Activated T-helper 2 cell treated with anti-CD3 and anti-CD28 coated beads, Interferon-gamma antibody, Interleukin-2, Interleukin-4, amounts not matched to agents 10 μg/mL and 5 μg/mL and 100 μg/mL, durations not matched to agents 14 hours and 24 hours and 36 hours (primary cell): ENCODE data around the gene NPAS2. TPM values are rescaled to one million over a fixed set of nuclear protein-coding genes. Genes with fewer than 3 reads are reported as not detected.

Experiments used
- DNase-seq: peaks from one replicate; pipeline ENCODE4 v3.0.0; 2021; ENCODE audit warnings: low spot score
- H3K27ac Mint-ChIP-seq: one replicate; pipeline ENCODE4 v1.8.0; 2021; ENCODE audit warnings: mixed read lengths
- H3K27me3 Mint-ChIP-seq: one replicate; pipeline ENCODE4 v1.8.0; 2021; ENCODE audit warnings: low read depth, mixed read lengths
- H3K36me3 Mint-ChIP-seq: one replicate; pipeline ENCODE4 v1.8.0; 2021; ENCODE audit warnings: low read depth, mixed read lengths
- H3K4me1 Mint-ChIP-seq: one replicate; pipeline ENCODE4 v1.8.0; 2021; ENCODE audit warnings: low read depth, mixed read lengths
- H3K4me3 Mint-ChIP-seq: one replicate; pipeline ENCODE4 v1.8.0; 2021; ENCODE audit warnings: low read depth, mild to moderate bottlenecking, moderate library complexity, mixed read lengths
- H3K9me3 Mint-ChIP-seq: one replicate; pipeline ENCODE4 v1.8.0; 2021; ENCODE audit warnings: mixed read lengths
- intact Hi-C: fragments of 100-400 bp; cut with micrococcal nuclease; formaldehyde crosslinking; loops from one replicate; pipeline ENCODE4 v1.15.1; 2023
- total RNA-seq: library from RNA; stranded (reverse); gene quantifications from 2 replicates; pipeline ENCODE4 v1.2.3, GENCODE V29; 2022

NPAS2 gene
- total RNA-seq, 1 donor from 2014 or later: 5.6 TPM

DNA sequence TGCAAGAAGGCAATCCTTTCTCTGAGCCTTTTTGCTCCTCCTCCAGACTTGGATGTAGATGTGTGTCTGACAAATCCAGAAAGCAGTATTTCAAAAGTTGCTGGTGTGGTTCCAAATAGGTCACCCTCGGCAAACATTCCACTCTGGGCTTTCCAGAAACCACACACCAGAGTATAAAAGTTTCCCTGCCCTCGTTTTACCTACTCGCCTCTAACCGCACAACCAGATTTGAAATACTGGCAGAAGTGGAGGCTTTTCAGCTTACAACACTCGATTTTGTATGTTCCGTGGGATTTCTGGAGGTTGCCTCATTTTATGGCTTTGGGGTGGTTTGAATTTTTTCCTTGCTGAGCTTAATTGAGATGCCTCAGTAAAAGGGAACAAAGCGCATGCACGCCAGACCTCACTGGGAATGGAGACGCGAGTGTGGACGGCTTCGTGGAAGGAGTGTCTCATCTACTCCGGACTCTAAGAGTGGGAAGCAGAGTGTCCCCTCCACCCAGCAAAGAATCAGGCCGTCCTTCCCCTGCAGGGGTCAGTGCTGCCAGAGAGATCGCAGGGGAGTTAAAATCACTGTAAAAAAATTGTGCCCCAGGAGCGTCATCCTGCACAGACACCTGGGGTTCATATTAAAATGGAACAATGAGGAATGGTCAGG lies 138.2 kb downstream of the NPAS2 start:
- no peaks in the 10 kb centered on the region for H3K9me3 Mint-ChIP-seq
- no peak overlapping the region for H3K4me3 Mint-ChIP-seq
- intact Hi-C loops: no loop called here
- DNase-seq: no peak
- no peak overlapping the region for H3K27ac Mint-ChIP-seq
- H3K27me3 Mint-ChIP-seq: no peaks in the 10 kb centered on the region
- no peaks in the 10 kb centered on the region for H3K36me3 Mint-ChIP-seq
- no peaks in the 10 kb centered on the region for H3K4me1 Mint-ChIP-seq

DNA sequence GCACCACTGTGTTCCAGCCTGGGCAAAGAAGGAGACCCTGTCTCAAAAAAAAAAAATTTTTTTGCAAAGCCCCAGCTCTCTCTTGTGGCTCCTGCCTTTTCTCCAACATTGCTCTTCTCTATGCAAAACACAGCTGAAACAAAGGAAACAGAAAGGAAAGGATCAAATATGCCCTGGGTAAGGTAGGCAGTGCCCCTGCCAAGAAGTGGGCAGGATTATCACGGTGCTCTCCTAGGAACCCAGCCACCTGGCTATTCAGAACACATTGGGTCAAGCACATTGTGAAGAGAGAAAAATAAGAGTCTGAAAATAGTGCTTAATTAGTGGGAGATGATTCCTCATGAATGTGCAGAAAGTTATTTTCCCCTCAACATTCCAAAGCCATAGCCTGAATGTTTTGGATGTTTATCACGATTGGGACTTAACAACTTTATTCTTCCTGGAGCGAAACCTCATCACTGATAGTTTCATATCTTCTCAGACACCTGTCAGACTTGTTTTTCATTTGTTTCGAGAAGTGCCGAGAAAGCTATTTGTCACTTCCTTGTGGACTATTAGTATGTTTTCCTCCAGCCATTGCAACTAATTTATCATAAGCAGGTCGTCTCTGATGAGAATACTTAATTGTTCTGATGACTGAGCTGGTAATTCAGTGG lies 139.4 kb downstream of the NPAS2 start:
- H3K36me3 Mint-ChIP-seq: no peaks in the 10 kb centered on the region
- DNase-seq: no peak
- intact Hi-C loops: no loop called here
- no peak overlapping the region for H3K4me3 Mint-ChIP-seq
- H3K27me3 Mint-ChIP-seq: no peaks in the 10 kb centered on the region
- H3K9me3 Mint-ChIP-seq: no peaks in the 10 kb centered on the region
- H3K27ac Mint-ChIP-seq: no peak overlapping the region
- no peaks in the 10 kb centered on the region for H3K4me1 Mint-ChIP-seq

DNA sequence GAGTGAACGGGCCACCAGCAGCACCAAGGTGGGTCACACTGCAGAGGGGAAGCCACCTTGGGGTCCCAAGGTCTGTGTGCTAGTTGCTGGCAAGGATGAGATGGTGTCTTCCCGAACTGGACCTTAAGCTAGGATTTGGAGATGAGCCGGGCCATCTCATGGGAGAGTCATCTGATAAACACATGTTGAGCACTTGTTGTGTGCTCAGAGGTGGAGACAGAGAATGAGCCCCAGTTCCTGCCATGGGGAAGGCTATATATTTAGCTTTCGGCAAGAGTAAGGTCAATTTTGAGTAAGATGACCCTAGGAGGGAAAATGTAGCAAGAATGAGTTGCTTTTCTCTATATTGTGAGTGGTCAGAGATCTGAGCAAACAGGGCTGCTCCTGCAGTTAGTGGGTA lies 140.7 kb downstream of the NPAS2 start:
- no peak for DNase-seq
- no peaks in the 10 kb centered on the region for H3K36me3 Mint-ChIP-seq
- intact Hi-C loops: no loop called here
- no peaks in the 10 kb centered on the region for H3K4me1 Mint-ChIP-seq
- no peaks in the 10 kb centered on the region for H3K9me3 Mint-ChIP-seq
- no peaks in the 10 kb centered on the region for H3K27me3 Mint-ChIP-seq
- no peak overlapping the region for H3K27ac Mint-ChIP-seq
- H3K4me3 Mint-ChIP-seq: no peak overlapping the region

DNA sequence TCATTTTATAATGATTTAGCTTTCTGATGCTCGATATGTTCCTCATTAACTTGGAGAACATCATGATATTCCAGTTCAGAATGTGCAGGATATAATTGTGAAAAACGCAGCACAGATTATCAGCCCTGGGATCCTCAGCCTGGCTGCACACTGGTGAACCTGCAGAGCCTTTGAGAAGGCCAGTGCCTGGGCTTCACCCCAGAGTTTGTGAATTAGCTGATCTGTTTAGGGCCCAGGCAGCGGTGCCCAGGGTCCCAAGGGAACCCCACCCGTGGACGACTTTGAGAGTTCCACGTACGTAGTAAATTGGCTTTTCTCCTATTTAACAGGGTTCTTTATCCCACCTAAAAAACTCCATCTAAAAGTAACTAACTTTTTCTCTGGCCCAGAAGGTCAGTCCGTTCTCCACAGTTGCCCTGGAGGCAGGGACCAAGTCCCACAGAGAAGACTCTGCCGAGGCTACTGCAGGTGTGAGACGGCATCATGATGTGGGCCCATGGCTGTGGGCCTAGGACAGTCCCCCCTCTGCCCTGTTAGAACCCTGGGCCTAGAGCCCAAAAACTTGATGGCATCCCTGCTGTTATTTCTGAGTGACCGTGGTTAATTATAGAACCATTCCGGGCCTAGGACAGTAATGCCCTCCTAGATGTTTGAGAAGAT lies 142.6 kb downstream of the NPAS2 start:
- H3K27me3 Mint-ChIP-seq: no peaks in the 10 kb centered on the region
- no peak for DNase-seq
- no peak overlapping the region for H3K4me3 Mint-ChIP-seq
- H3K36me3 Mint-ChIP-seq: no peaks in the 10 kb centered on the region
- no peaks in the 10 kb centered on the region for H3K4me1 Mint-ChIP-seq
- H3K9me3 Mint-ChIP-seq: no peaks in the 10 kb centered on the region
- no peak overlapping the region for H3K27ac Mint-ChIP-seq
- intact Hi-C loops: no loop called here

DNA sequence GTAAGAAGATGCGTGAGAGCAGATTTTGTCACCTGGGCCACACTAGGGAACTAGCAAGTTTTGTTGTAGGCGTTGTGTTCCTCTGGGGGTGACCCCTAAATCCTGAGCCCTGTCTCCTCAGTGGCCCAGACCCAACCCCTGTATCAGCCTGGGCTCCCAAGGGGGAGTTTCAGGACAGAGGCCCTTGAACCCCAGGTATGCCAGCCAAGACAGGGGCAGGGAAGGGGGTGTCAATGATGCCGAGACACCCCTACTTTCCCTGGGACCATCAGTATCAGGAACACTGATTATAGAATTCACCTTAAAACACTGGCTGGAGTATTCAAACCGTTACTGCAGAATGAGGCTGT lies 143.1 kb downstream of the NPAS2 start:
- H3K9me3 Mint-ChIP-seq: no peaks in the 10 kb centered on the region
- no peak overlapping the region for H3K27ac Mint-ChIP-seq
- no peaks in the 10 kb centered on the region for H3K27me3 Mint-ChIP-seq
- H3K4me3 Mint-ChIP-seq: no peak overlapping the region
- no peak for DNase-seq
- intact Hi-C loops: no loop called here
- no peaks in the 10 kb centered on the region for H3K36me3 Mint-ChIP-seq
- no peaks in the 10 kb centered on the region for H3K4me1 Mint-ChIP-seq

DNA sequence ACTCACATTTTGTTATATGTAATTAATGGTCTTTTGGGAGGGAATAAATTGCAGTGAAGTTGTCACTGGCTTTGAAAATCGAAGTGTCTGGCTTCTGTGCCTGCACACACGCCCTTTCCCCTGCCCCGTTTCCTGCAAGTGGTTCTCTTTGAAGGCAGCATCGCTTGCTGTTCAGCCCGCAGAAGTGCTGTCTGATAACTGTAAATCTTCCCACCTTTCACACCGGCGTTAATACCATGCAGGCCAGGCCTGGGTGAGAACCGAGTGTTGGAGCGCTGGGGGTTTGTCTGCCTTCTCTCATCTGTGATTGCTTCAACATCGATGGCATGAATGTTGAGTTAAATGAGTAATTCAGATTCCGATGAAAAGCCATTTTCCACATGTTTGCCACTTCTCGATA lies 144.3 kb downstream of the NPAS2 start:
- Mint-ChIP-seq H3K4me1 (no peaks in the 10 kb centered on the region), H3K9me3 (no peaks in the 10 kb centered on the region), H3K4me3 (no peak overlapping the region), H3K36me3 (no peaks in the 10 kb centered on the region), H3K27me3 (no peaks in the 10 kb centered on the region), H3K27ac (no peak overlapping the region)
- no peak for DNase-seq
- intact Hi-C loops: no loop called here

DNA sequence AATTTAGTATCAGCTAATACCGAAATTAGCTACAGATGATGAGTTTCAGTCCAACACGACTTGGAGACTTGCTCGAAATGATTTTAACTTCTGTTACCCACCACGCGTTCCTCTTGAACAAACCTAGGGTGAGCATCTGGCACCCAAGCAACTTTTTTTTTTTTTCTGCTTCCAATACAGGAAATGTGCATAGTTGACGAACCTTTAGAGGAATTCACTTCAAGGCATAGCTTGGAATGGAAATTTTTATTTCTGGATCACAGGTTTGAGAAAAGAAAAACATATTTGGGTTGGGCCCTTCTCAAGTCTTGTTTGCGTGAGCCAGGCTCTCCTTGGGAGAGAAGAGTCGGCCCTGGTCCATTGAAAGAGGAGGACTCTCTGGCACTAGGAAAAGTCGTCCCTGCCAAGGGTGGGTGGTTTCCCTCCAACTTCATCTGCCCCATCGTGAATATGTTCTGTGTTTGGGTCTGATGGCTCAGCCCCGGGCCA lies 144.8 kb downstream of the NPAS2 start:
- Mint-ChIP-seq H3K36me3 (no peaks in the 10 kb centered on the region), H3K4me3 (no peak overlapping the region), H3K27me3 (no peaks in the 10 kb centered on the region), H3K4me1 (no peaks in the 10 kb centered on the region), H3K27ac (no peak overlapping the region), H3K9me3 (no peaks in the 10 kb centered on the region)
- no peak for DNase-seq
- intact Hi-C loops: no loop called here

DNA sequence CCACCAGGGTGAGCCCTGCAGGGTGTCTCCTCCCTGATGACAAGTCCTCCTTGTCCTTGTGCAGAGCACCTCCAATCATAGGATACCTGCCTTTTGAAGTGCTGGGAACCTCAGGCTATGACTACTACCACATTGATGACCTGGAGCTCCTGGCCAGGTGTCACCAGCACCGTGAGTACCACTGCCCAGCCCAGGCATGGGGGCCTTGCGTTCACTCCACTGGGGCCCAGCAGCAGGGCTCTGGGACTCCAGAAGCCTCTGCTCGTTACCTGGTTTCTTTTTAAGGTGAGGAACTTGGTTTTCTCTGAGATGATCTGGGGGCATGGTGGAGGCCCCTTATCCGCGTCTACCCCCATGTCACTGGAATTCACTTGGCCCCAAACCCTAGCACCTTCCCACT lies 145.7 kb downstream of the NPAS2 start:
- DNase-seq: no peak
- intact Hi-C loops: no loop called here
- Mint-ChIP-seq H3K4me3 (no peak overlapping the region), H3K4me1 (no peaks in the 10 kb centered on the region), H3K9me3 (no peaks in the 10 kb centered on the region), H3K27me3 (no peaks in the 10 kb centered on the region), H3K27ac (no peak overlapping the region), H3K36me3 (no peaks in the 10 kb centered on the region)

DNA sequence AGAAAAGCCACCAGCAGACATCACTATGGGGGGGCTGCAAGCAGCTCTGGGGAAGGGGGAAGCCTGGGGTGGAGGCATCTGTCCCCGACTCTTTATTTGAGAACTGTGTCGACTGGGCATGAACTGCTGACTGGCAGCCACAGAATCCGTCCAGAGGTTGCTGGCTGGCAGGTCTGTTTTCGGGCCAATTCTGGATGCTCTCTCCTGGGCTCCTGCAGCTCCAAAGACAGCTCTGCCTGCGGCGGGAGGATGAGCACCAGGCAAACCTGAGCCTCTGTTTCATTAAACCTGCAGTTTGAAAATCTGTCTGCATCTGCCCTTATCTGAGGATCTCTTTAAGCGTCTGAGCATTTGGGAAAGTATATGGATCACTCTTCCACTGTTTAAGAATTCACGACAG lies 147.8 kb downstream of the NPAS2 start:
- no peak for DNase-seq
- Mint-ChIP-seq H3K4me1 (no peaks in the 10 kb centered on the region), H3K4me3 (no peak overlapping the region), H3K27me3 (no peaks in the 10 kb centered on the region), H3K27ac (no peak overlapping the region), H3K36me3 (no peaks in the 10 kb centered on the region), H3K9me3 (no peaks in the 10 kb centered on the region)
- intact Hi-C loops: no loop called here

DNA sequence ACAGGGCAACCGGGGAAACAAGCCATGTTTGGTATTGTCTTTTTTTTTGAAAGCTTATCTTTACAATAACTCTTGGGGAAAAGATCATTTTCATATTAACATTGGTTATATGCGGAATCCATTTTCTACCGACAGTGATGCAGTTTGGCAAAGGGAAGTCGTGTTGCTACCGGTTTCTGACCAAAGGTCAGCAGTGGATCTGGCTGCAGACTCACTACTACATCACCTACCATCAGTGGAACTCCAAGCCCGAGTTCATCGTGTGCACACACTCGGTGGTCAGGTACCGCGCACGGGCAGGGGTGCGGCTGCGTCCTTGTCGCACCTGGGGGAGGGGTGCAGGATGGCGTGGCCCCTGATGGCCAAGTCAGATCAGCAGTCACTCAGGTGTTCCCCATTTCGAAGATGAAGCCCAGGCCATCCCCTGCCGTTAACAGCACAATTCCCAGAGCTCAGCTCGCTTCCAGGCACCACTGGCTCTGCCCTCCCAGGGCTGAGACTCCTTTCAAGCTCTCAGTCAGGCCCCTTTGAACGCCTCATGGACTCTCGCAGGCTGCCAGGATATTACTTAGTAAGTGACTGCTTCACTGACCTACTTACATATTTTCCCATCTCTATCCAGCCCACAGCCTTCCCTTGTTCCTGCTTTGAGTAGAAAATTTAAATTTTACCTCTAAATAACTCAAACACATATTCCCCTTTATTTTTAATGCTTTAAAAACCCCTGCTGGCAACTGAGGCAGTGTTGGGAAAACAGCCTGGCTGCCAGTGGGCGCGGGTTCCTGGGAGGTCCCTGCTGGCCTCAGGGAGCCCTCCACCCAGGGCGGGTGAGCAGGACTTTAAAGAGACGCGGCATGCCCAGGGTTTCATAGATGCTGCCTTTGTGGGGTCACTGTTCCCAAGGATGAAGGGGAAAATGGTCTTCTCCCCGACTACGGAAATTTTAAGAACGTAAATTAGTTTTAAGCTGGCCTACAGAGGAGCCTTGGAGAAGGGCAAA lies 148.5 kb downstream of the NPAS2 start:
- intact Hi-C loops: no loop called here
- no peaks in the 10 kb centered on the region for H3K4me1 Mint-ChIP-seq
- DNase-seq: no peak
- H3K9me3 Mint-ChIP-seq: no peaks in the 10 kb centered on the region
- no peak overlapping the region for H3K4me3 Mint-ChIP-seq
- no peak overlapping the region for H3K27ac Mint-ChIP-seq
- no peaks in the 10 kb centered on the region for H3K27me3 Mint-ChIP-seq
- no peaks in the 10 kb centered on the region for H3K36me3 Mint-ChIP-seq

DNA sequence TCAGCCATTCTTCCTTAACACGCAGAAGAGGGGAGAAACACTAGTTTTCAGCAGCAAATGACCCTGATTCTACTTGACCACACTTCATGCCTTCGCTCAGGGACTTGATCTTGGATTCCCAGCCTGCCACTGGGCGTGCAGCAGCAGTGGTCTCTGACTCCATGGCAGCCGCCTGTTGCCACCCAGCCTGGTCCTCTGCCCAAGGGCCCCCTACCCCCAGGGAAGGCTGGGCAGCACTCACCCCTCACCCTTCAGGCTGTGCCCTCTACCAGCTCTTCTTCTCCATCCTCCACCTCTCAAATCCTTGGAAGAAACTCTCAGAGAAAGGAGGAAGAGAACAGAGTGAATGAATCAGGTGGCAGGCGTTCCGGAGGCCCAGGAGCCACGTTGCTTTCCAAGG lies 150.1 kb downstream of the NPAS2 start:
- Mint-ChIP-seq H3K9me3 (no peaks in the 10 kb centered on the region), H3K4me1 (no peaks in the 10 kb centered on the region), H3K27ac (no peak overlapping the region), H3K27me3 (no peaks in the 10 kb centered on the region), H3K36me3 (no peaks in the 10 kb centered on the region), H3K4me3 (no peak overlapping the region)
- intact Hi-C loops: no loop called here
- DNase-seq: no peak

DNA sequence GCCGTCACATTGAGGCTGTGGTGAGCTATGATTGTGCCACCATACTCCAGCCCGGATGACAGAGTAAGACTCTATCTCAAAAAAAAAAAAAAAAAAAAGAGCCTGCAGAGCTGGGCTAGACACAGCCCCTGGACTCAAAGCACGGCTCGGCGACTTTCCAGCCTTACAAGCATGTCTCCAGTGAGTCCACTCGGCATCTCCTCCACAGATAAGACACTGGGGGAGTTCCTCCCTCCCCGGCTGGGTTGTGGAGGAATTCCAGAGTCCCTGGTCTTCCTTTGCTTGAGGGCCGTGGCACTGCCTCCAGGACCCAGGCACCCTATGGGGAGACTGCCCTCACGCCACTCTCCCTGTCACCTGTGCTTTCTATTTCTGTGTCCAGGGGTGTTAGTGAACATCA lies 151.3 kb downstream of the NPAS2 start:
- H3K4me1 Mint-ChIP-seq: no peaks in the 10 kb centered on the region
- intact Hi-C loops: no loop called here
- H3K36me3 Mint-ChIP-seq: no peaks in the 10 kb centered on the region
- H3K27ac Mint-ChIP-seq: no peak overlapping the region
- no peaks in the 10 kb centered on the region for H3K27me3 Mint-ChIP-seq
- no peak for DNase-seq
- H3K9me3 Mint-ChIP-seq: no peaks in the 10 kb centered on the region
- H3K4me3 Mint-ChIP-seq: no peak overlapping the region
